Measurements from ENCODE around the gene ATG2A.

Gene ATG2A

DNA sequence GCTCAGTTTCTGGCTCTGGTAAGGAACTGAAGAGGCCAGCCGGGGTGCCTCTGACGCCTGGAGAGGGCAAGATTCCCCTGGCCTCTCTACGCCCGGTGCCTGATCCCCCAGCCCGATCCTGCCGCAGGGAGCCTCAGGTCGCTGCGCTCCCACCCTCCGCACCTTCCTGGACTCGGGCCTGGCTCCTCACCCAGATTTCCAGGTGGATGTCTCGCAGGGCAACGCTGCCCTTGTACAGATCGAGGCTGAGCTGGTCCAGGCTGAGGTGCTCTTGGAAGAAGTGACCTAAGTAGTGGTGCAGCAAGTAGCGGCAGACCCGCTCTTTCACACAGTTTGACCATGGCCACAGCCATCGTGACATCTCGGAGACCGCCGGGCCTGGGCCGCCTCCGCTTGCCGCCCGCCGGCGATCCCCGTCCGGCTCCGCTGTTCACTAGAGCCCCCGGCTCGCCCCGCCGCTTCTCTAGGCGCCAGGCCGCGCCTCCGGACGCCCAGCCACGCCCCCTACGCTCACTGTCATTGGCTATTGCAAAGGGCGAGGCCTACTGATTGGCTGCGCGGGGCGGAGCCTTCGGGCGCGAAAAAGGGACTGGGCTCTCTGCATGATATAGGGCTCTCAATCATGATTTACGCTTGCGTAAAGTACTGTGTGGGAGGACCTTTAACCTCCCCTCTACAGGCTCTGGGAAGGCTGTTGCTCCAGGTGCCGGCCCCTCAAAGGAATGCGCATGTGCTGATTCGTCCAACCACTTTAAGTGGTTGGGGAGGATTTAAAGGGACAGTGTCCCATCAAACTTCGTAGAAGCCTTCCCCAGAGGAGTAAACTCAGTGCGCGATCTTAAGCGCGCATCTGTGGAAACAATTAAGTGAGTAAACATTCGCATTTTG, at the start of gene ATG2A:
TSS of gene ATG2A (minus strand) at position 435 of the 888 bp plus-strand sequence. CDS start at position 361, 74 bp downstream.
- peak; percentile 97 for FAIRE-seq

DNA sequence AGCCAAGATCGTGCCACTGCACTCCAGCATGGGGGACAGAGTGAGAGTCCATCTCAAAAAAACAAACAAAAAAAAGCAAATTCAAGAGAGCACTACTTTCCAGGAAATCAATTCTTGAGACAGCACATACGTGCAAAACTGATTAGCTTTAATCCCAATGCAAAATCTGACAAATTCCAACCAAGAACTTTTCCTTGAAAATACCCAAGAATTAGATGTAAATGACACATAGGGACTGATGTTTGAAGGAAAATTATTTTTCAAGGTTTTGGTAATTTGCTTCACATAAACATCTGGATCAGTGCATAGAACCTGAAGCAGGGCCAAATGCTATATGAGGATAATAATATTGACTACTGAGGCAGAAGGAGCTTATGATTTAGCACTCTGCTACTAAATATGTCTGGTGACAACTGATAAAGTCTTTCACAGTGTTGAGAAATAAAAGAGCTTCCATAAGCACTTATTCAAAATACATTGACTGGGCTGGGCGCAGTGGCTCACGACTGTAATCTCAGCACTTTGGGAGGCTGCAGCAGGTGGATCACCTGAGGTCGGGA, 46.1 kb upstream of the ATG2A start:
- FAIRE-seq: no peak

DNA sequence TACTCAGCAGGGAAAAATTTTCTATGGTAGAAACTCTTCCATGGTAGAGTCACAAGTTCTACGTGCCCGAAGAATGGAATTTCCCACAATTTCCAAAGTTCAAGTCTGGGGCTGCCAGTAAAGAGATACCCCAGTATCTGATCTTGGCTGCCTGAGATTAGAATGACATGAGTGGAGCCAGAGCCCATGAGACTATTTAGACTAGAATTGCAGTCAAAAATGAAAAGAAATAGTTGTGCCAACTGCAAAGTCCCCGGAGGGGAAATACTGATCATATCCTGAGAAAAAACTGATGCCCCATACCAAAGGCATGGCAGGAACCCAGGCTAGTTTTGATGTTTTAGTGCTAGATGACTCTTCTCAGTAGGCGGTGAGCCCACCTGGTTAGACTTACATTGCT, 43.7 kb upstream of the ATG2A start:
- no peak for FAIRE-seq

DNA sequence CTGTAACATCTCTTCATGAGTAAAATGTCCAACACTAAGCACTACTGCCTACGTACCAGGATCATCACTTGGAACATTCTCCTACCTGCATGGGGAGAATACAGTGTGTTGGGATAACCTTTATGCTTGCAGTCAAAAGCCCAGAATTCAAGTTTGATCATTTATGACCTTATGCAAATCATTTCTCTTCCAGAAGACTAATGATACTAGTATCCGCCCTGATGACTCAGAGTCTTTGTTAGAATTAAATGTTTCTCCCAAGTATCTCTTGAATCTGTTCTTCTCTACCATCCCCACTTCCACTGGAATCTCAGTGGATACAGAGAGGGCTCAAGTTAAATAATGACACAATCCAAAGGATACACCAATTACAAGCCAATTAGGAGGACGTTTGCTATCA, 42.5 kb upstream of the ATG2A start:
- no peak for FAIRE-seq

DNA sequence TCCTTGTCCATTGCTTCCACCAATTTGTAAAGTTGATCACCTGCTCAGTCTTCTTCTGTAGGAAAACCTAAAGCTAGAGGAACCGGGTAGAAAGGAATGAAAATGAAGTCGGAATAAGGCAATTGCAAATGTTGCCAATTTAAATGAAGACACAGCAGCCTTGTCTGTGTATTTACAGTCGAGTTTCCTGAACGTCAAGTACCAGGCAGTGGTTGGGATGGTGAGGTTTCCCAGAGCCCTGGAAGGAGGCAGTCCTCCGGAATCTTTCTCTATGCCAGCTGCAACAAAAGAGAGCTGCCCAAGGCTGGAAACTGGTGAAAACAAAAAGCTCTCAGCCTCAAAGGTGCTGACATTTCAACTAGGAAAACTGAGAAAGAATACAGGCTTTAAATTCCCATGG, 37.2 kb upstream of the ATG2A start:
- no peak for FAIRE-seq

DNA sequence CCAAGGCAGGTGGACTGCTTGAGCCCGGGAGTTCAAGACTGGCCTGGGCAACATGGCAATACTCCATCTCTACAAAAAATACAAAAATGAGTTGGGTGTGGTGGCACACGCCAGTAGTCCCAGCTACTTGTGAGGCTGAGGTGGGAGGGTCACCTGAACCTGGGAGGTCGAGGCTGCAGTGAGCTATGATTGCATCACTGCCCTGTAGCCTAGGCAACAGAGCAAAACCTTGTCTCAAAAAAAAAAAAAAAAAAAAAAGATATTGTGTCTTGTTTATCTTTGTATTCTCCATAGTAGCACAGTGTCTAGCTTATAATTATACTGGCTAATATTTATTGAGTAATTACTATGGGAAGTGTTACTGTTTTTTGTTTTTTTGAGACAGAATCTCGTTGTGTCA, 34.5 kb upstream of the ATG2A start:
- FAIRE-seq: no peak

DNA sequence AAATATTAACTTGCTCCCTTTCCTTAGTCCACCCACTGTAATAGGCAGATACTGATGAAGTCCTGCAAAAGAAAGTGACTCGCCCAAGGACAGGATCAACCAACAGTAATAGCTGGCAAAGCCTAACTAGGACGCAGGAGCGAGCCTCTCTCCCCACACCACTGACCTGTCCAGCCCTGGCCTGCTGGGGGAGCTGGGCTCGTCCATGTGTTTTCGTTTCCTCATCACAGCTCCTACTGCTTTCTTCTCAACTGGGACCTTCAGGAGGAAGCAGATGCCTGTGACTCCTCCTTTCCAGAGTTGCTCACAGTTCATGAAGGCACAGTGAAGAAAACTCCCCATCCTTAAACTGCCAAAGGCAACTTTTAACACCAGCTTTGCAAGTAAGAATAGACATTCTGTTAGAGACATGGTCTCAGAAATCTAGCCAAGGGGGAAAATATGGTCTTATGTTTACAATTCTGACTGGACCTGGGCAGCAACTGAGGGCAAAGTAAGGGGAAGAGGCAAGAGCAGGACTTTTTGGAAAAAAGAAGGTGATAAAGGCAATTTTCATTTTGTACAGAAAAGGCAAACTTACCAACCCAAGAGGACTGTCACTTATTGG, 30.3 kb upstream of the ATG2A start:
- no peak for FAIRE-seq

DNA sequence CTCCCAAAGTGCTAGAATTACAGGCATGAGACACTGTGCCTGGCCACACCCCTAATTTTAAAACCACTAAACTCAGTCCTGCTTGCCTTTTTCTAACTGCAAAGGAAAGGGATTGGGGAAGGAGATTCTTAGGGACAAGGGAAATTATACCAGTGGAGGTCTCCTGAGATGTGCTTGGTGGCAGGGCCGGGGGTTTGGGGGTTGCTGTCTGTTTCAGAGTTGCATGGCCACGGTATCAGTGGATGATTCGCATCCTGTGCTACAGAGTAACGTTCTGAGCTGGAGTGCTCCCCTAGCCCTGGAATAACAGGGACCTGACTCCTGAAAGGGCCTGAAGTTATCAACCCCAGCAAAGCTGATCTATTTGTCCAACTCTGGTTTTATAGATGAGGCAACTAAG, 19.5 kb upstream of the ATG2A start:
- FAIRE-seq: no peak

DNA sequence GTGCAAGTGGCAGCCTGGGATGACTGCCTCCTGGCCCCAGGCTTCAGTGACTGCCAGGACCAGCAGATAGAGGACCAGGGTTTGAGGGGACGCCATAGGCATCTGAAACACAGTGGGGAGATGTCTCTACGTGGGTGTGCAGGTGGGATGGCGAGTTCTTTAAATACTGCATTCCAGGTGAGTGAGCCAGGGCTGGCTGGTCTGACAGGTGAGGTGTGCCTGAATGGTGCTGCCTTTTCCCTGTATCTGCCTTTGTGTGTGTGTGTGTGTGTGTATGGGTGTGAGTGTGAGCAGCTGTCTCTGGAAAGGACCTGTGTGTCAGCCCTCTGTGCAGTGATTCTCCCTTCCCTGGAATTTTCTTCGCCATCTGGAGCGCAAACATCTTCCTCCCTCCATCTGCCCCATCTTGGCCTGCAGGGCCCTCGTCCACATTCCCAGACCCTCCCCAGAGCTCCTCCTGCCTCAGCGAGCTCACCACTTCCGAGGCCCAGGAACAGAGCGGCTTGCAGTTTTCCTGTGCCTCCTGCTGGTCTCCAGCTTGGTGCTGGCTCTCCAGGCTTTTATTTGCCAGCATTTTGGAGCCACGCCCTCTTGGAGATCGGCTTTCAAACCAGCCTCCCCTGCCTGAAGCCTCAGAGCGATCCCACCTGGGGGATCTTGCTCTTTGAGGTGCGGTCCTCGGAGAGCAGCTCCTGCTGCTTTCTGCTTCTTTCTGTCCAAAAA, 18.5 kb upstream of the ATG2A start, which contains the start of gene GPHA2:
TSS of gene GPHA2 (minus strand) at position 535 of the 723 bp plus-strand sequence. CDS start at position 102, 433 bp downstream.
- no peak for FAIRE-seq

DNA sequence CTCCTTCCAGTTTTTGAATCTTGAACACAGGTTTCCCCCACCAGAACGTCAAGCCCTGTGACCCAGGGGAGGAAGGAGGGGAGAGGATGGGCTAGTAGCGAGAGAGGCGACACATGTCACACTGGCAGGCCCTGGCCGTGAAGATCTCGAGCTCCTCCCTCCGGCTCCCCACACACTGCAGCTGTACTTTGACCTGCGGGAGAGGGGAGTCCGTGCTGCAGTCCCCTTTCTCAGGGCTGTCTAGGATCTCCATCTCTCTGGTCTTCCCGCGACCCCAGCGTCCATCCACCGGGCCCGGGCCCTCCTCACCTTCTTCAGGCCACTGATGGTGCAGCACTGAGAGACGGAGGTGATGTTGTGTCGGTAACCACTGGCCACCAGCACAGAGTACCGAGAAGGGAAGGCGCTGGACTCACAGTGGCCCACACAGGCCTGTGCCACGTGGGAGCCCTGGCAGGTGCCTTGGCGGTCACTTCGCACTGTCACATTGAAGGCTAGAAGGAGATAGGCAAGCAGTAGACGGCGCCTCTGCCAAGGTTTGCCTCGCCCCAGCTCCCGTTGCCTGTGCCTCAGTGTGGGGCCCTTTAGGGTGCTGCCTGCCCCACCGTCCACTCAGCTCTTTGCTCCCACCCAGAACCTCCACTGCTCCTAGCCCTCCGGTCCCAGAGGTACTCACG, 17.8 kb upstream of the ATG2A start:
- no peak for FAIRE-seq

DNA sequence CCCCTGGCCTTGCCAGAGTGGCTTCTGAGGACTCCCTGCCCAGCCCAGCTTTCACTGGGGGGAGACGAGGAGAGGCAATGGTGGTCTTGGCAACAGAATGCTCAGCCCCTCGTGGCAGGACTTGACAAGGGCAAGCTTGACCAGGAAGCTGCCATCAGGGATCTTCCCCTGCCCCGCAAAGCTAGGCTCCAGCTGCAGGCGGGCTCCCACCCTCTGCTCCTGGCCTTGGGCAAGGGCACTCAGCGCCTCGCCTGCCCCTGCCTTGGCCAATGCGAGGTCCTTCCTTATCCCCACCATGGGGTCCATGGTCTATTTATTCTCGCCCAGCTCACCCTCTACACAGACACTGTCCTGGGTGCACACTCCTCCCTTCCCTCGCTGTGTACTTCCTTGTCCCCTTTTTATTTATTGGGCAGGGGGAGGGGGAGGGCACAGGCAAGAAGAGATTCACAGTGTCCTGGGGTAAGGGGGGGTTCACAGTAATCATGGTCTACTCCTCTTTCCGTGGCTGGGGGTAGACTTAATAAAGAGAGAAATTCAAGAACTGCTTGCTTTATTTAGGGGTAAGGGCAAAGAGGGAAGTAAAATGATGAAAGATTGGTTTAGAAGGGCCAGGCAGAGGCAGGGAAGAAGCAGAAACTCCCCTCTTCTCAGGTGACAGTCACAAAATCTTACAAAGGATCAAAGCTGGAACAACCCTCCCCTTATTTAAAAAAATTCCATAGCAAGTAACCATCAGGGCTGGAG, 17.1 kb upstream of the ATG2A start:
- no peak for FAIRE-seq

DNA sequence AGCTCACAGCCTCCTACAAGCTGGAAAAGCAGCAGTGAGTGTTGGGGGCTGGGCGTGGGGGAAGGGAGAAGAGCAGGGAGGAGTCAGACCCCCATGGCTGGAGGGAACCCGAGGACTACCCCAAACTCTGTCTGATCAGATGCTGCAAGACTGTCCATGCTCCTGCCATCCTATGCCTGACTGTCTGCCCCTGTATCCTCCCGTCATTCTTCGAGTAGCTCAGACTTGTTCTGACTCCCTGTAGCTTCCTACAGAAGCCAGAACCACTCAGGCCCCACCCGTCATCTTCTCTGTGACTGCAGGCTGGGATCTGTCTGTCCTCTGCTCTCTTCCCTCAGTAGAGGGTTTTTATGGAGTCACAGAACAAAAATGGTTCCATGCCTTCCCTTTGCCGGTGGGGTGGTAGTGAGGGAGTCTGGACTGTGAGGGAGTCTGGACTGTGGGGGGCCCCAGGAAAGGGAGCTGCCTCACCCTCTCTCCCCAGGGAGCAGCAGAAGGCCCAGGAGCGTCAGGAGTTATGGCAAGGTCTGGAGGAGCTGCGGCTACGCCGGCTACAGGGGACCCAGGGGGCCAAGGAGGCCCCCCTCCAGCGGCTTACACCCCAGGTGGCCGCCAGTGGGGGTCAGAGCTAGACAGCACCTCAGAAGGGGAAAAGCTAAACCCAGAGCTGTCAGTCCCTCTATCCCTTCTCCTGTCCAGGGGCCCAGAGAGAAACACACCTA, 16.4 kb upstream of the ATG2A start:
- FAIRE-seq: no peak

DNA sequence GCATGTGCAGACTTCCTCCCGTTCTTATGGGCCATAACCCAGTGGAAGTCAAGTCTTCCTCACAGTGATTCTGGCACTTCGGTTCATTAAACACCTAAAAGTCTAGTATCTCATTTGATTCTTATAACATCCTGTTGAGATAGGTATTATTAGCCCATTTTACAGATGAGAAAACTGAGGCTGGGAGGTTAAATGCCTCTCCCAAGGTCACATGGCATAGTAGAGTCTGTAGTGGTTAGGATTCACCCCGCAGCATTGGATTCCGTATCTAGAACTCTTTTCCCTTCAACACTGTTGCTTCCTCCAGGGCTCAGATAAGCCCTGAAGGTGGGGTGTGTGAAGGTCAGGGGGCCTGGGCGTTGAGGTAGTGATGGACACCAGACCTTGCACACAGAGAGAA, 15.3 kb upstream of the ATG2A start:
- FAIRE-seq: no peak

DNA sequence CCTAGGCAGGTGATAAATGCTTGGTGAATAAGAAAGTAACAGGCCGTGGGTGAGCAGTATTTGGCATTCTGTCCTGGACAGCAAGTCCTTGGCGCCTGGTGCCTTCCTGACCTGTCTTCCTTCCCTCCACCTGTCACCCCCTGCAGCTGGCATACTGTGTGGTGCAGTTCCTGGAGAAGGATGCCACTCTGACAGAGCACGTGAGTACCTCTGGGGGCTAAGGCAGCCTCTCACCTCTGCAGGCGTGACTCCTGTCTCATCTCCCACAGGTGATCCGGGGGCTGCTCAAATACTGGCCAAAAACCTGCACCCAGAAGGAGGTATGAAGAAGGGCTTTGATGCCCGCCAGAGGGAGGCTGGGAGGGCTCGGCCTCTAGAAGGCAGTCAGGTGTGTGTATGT, 14.3 kb upstream of the ATG2A start:
- no peak for FAIRE-seq

DNA sequence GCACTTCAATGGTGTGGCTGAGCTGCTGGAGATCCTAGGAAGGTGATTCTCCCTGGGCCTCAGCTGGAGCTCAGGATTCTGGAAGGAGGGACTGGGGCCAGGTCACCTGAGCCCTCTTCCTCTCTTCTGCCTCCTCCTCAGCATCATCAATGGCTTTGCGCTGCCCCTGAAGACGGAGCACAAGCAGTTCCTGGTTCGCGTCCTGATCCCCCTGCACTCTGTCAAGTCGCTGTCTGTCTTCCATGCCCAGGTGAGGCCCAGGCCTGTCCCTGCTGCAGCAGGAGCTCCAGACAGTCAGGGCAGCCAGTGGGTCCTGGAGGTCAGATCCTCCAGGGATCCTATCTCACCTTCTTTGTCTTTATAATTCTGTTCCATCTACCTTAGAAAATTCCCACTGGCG, 13.3 kb upstream of the ATG2A start:
- FAIRE-seq: no peak

DNA sequence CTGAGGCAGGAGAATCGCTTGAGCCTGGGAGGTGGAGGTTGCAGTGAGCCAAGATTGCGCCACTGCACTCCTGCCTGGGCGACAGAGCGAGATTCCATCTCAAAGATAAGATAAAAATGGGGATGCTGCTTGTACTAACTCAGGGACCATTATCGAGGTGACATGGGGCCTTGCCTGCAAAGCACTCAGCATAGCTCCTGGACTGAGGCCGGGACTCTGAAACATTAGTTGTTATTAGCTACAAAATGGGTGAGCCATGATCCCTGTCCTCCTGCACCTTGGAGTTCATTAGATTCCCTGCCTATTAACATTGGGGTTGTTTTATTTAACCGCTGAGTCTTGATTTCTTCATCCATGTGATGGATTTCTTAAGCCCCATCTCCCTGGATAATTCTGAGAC, 12.6 kb upstream of the ATG2A start:
- FAIRE-seq: no peak

DNA sequence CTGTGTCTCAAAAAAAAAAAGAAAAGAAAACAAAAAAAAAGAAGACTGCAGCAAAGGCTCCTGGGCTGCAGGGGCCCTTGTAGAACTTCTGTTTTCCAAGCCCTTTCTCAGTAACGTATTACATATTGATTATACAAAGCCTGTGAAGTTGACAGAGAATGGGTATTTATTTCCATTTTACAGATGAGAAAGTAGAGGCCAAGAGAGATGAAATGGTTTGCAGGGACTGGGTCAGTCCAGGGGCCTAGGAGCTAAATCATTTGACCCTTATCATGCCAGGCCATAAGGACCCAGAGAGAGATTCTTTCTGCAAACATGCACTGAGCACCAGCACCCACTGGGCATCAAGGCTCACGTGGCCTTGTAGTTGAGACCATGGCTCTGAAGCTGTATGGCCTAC, 11.9 kb upstream of the ATG2A start:
- no peak for FAIRE-seq

DNA sequence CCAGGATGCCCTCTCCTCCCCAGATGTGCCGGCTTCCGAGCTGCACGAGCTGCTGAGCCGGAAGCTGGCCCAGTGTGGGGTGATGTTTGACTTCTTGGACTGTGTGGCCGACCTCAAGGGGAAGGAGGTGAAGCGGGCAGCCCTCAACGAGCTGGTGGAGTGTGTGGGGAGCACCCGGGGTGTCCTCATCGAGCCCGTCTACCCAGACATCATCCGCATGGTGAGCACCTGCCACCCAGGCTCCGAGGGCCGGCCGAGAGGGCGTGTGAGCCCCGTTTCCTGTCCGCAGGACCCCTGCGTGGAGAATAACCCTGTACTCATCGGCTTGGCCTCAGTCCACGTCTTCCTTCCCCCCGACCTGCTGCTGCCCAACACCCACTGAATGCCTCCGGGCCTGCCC, 9.7 kb upstream of the ATG2A start:
- no peak for FAIRE-seq

DNA sequence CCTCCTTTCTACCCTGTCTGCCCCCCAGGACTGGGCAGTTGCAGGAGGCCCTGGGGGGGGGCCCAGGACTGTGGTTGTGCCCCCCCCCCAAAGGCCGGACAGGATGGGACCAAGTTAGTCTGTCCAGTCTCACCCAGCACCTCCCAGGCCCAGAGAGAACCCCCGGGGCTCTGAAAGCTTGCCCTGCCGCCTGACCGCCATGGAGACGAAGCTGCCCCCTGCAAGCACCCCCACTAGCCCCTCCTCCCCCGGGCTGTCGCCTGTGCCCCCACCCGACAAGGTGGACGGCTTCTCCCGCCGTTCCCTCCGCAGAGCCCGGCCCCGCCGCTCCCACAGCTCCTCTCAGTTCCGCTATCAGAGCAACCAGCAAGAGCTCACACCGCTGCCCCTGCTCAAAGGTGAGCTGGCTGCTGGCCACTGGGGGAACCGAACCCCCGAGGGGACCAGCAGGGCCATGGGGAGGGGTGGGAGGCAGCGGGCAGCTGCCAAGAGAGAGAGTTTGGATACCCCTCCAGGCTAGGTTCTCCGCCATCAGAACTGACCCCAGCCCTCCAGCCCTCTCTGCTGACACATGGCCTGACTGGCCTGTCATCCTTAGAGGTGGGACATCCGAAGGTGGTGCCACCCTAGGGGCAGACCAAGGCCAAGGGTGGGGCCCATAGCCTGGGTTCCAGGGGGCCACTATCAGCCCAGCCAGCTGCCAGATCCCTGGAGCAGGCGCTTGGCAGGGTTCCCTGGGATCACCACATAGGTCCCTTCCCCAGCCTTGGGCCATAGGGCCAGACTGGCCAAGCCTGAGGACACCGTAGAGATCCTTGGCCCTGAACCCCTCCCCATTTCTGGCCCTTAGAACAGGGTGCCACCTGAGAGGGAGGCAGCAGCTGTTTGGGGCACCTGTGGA, 8.8 kb upstream of the ATG2A start:
- no peak for FAIRE-seq

DNA sequence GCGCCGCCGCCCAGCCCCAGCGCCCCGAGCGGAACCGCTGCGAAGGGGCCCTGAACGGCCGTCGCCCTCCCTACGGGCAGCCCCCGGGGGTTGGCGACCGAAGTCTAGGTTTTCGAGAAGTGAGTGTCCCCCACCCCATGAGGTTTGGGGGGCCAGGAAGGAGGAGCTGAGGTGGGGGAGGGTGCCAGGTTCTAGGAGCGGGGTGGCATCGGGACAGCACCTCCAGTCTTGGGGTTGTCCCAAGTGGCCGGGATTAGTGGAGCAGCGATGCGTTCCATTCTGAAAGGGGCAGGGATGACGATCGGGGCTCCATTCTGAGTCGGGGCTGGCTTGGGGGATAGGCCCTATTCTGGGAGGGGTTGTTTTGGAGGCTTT, 7.9 kb upstream of the ATG2A start:
- no peak for FAIRE-seq

Measured in endometrium (tissue), 2 donors.